Activated CD8-positive, alpha-beta T cell treated with anti-CD3 and anti-CD28 coated beads for 36 hours (primary cell): ENCODE data around the gene HCRTR2. TPM values are rescaled to one million over a fixed set of nuclear protein-coding genes. Genes with fewer than 3 reads are reported as not detected.
"Not testable (repeated sequence)": the region's sequence is repeated elsewhere in the genome, so short reads cannot be mapped to it uniquely, and the experiment has no call there.

ENCODE experiments used
- ATAC-seq: fragments of 200-7000 bp; cut with Tn5 transposase; one replicate; pipeline ENCODE4 v1.10.0; 2021; ENCODE audit warnings: mild to moderate bottlenecking, moderate library complexity
- CTCF ChIA-PET: fragments of 350-600 bp; sonication (Branson Sonifier 250); formaldehyde crosslinking; loops from one replicate; lab custom pipeline; 2021; ENCODE audit warnings: antibody characterized with exemption; lab: Charles Lee
- POLR2A ChIA-PET: fragments of 350-600 bp; sonication (Branson Sonifier 250); formaldehyde crosslinking; loops from one replicate; lab custom pipeline; 2021; ENCODE audit warnings: antibody characterized with exemption; lab: Charles Lee
- DNase-seq: peaks from one replicate; pipeline ENCODE4 v3.0.0-alpha.2; 2020
- H3K27ac Mint-ChIP-seq: one replicate; pipeline ENCODE4 v1.8.0; 2021; ENCODE audit warnings: mild to moderate bottlenecking, mixed read lengths
- H3K27me3 Mint-ChIP-seq: one replicate; pipeline ENCODE4 v1.8.0; 2021; ENCODE audit warnings: mixed read lengths
- H3K36me3 Mint-ChIP-seq: one replicate; pipeline ENCODE4 v1.8.0; 2021; ENCODE audit warnings: low read depth, mixed read lengths
- H3K4me1 Mint-ChIP-seq: one replicate; pipeline ENCODE4 v1.8.0; 2021; ENCODE audit warnings: low read depth, mixed read lengths
- H3K4me3 Mint-ChIP-seq: one replicate; pipeline ENCODE4 v1.8.0; 2021; ENCODE audit warnings: mild to moderate bottlenecking, moderate library complexity, mixed read lengths
- H3K9me3 Mint-ChIP-seq: one replicate; pipeline ENCODE4 v1.8.0; 2021; ENCODE audit warnings: mixed read lengths
- intact Hi-C: fragments of 100-400 bp; cut with micrococcal nuclease; formaldehyde crosslinking; loops from one replicate; pipeline ENCODE4 v1.10.0; 2022
- total RNA-seq, 2 experiments: library from RNA; stranded (reverse); gene quantifications; one replicate each; pipeline ENCODE4 v1.2.3, GENCODE V29; 2021
- TF ChIP-seq, protein P1 (sequence below): fragments of 200-600 bp; IDR thresholded peaks from one replicate; pipeline ENCODE4 v1.8.0; 2022; ENCODE audit warnings: antibody characterized with exemption, mild to moderate bottlenecking

HCRTR2 gene
- total RNA-seq, 2 experiments from 2014 or later: not detected

DNA sequence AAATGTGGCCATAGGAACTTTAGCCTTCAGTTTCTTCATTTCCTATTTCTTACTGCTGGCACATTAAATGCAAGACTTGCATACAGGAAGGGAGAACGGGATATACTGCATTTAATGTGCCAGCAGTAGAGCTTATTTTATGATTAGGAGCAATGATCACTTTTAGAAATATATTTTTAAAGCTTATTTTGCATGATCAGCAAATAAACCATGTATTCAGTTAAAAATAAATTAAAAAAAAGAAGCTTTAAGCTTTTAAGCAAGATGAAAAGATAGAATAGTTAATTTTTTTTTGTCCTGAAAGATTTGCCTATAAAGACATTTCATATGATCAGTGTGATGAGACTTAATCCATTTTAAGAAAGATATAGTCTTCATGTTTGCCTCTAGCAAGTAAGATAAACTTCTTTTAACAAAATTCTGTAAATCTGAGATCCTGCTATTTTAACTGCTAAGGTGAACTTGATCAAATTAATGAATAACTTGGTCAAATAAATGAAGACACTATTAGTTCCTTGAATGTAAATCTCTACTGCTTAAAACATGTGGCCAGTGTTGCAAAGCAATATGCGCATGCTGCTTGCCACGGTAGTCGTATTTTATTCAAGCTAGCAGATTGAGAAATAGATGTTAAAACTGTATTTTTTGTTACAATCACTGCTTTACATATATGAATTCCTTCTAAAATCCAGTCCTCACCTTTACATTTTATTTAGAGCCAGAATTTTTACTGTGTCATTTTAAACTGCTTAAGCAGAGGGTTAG, 36.2 kb upstream of the HCRTR2 start:
- Mint-ChIP-seq H3K4me3 (no peak overlapping the region), H3K27ac (no peak overlapping the region), H3K4me1 (no peaks in the 10 kb centered on the region), H3K27me3 (no peaks in the 10 kb centered on the region), H3K36me3 (no peaks in the 10 kb centered on the region), H3K9me3 (no peaks in the 10 kb centered on the region)
- POLR2A ChIA-PET: no interaction called here
- intact Hi-C loops: no loop called here
- CTCF ChIA-PET: no interaction called here
- no peak for DNase-seq
- no peak for ATAC-seq
- TF ChIP-seq, protein P1, sequence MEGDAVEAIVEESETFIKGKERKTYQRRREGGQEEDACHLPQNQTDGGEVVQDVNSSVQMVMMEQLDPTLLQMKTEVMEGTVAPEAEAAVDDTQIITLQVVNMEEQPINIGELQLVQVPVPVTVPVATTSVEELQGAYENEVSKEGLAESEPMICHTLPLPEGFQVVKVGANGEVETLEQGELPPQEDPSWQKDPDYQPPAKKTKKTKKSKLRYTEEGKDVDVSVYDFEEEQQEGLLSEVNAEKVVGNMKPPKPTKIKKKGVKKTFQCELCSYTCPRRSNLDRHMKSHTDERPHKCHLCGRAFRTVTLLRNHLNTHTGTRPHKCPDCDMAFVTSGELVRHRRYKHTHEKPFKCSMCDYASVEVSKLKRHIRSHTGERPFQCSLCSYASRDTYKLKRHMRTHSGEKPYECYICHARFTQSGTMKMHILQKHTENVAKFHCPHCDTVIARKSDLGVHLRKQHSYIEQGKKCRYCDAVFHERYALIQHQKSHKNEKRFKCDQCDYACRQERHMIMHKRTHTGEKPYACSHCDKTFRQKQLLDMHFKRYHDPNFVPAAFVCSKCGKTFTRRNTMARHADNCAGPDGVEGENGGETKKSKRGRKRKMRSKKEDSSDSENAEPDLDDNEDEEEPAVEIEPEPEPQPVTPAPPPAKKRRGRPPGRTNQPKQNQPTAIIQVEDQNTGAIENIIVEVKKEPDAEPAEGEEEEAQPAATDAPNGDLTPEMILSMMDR: no peak

DNA sequence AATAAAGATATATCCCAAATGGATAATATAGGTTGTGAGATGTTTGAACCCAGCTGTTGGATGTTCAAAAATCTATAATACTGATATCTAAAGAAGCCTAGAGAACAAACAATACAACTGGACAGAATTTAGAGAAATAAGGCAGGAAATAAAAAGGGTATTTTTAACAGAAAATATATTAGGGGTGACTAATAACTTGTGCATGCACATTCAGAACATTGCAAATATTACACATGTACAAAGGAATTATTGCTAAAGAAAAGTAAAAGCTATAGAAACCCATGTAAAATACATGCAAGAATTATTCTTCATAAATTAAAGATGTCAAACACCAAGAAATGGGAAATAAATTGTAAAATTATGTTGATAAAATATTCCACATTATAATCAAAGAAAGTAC, 32.7 kb upstream of the HCRTR2 start:
- no peak for ATAC-seq
- no peaks in the 10 kb centered on the region for H3K4me1 Mint-ChIP-seq

DNA sequence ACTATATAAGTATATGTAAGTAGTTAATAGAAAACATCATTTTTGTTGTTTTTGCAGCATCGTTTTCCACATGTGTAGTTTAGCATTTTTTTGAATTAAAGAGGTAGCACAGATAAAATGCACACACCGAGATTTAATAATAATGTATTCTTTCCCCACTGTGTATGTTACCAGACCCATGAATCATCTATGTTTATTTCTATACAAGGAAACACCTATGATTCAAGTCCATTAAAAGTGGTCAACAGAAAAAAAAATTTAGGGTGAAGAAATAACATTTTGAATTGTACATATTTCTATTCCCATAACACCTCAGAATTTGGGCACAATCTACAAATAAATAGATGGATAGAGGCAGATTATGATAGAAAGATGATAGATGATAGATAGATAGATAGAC, 31.7 kb upstream of the HCRTR2 start:
- no peaks in the 10 kb centered on the region for H3K27me3 Mint-ChIP-seq
- no peak overlapping the region for H3K27ac Mint-ChIP-seq
- TF ChIP-seq, protein P1: no peak
- no peak overlapping the region for H3K4me3 Mint-ChIP-seq
- H3K9me3 Mint-ChIP-seq: peaks cover 5% of the 10 kb centered on the region
- CTCF ChIA-PET: no interaction called here
- POLR2A ChIA-PET: no interaction called here
- no peak for DNase-seq
- ATAC-seq: no peak
- no peaks in the 10 kb centered on the region for H3K4me1 Mint-ChIP-seq
- intact Hi-C loops: no loop called here
- H3K36me3 Mint-ChIP-seq: no peaks in the 10 kb centered on the region

More for the DNA sequence above, 32.7 kb upstream of the HCRTR2 start:
- TF ChIP-seq, protein P1: no peak
- no peak for DNase-seq
- Mint-ChIP-seq H3K27me3 (no peaks in the 10 kb centered on the region), H3K4me3 (no peak overlapping the region), H3K9me3 (peaks cover 5% of the 10 kb centered on the region), H3K36me3 (no peaks in the 10 kb centered on the region), H3K27ac (no peak overlapping the region)
- ChIA-PET POLR2A (no interaction called here), CTCF (no interaction called here)
- intact Hi-C loops: no loop called here

DNA sequence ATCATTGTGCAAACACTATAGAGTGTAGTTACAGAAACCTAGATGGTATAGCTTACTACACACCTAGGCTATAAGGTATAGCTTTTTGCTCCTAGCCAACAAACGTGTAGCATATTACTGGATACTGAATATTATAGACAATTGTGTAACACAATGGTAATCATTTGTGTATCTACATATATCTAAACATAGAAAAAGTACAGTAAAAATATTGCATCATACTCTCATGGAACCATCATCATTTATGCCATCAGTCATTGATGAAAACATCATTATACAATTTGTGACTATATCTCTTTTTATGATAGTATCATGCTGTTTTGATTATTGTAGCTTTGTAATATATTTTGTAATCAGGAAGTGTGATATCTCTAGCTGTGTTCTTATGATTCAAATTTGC, 21.0 kb upstream of the HCRTR2 start:
- peaks cover 5% of the 10 kb centered on the region for H3K9me3 Mint-ChIP-seq
- DNase-seq (no peak), ATAC-seq (no peak)
- H3K27me3 Mint-ChIP-seq: no peaks in the 10 kb centered on the region
- TF ChIP-seq, protein P1: no peak
- H3K36me3 Mint-ChIP-seq: no peaks in the 10 kb centered on the region
- CTCF ChIA-PET: no interaction called here
- no peak overlapping the region for H3K4me3 Mint-ChIP-seq
- intact Hi-C loops: no loop called here
- POLR2A ChIA-PET: no interaction called here
- no peaks in the 10 kb centered on the region for H3K4me1 Mint-ChIP-seq
- no peak overlapping the region for H3K27ac Mint-ChIP-seq

DNA sequence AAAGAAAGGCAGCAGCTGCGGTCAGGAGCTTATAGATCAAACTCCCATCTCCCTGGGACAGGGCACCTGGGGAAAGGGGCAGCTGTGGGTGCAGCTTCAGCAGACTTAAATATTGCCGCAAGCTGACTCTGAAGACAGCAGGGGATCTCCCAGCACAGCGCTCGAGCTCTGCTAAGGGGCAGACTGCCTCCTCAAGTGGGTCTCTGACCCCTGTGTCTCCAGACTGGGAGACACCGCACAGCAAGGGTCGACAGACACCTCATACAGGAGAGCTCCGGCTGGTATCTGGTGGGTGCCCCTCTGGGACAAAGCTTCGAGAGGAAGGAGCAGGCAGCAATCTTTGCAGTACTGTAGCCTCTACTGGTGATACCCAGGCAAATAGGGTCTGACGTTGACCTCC, 15.5 kb upstream of the HCRTR2 start:
- H3K27ac Mint-ChIP-seq, H3K27me3 Mint-ChIP-seq, ATAC-seq, CTCF ChIA-PET, POLR2A ChIA-PET, H3K4me1 Mint-ChIP-seq, H3K36me3 Mint-ChIP-seq, intact Hi-C loops, DNase-seq, H3K4me3 Mint-ChIP-seq: not testable (repeated sequence)
- H3K9me3 Mint-ChIP-seq: peaks cover 14% of the 10 kb centered on the region
